Liver (tissue), 3 donors: ENCODE results near the gene MAP3K21.

ENCODE experiments used
- ATF3 ChIP-seq: IDR thresholded peaks from 2 replicates; pipeline ENCODE4 v1.6.1; 2016; ENCODE audit warnings: antibody characterized with exemption
- CTCF ChIP-seq: fragments of 150-350 bp; IDR thresholded peaks from 2 replicates; pipeline ENCODE4 v1.5.1; 2017; ENCODE audit warnings: improper control_type of control experiment, low read depth, low read length; ENCODE audit not compliant: missing input control
- EGR1 ChIP-seq, 2 donors: IDR thresholded peaks; 2 replicates each; pipeline ENCODE4 v1.6.1; 2016 to 2018; ENCODE audit warnings: antibody characterized with exemption in 2 of 2, low read depth in 2 of 2
- FOXA1 ChIP-seq: IDR thresholded peaks from 2 replicates; pipeline ENCODE4 v1.6.1; 2016; ENCODE audit warnings: antibody characterized with exemption
- FOXA2 ChIP-seq: IDR thresholded peaks from 2 replicates; pipeline ENCODE4 v1.6.1; 2016; ENCODE audit warnings: antibody characterized with exemption
- GABPA ChIP-seq, 2 donors: IDR thresholded peaks in 1 of 2; conservative IDR thresholded peaks in 1 of 2; 2 replicates each; pipeline ENCODE4 v1.6.1; 2016; ENCODE audit warnings: antibody characterized with exemption in 2 of 2, mild to moderate bottlenecking in 1 of 2, moderate library complexity in 1 of 2
- JUND ChIP-seq, 2 donors: IDR thresholded peaks; 2 replicates each; pipeline ENCODE4 v1.6.1; 2016; ENCODE audit warnings: antibody characterized with exemption in 2 of 2
- MAX ChIP-seq: IDR thresholded peaks from 2 replicates; pipeline ENCODE4 v1.6.1; 2016; ENCODE audit warnings: antibody characterized with exemption
- NR2F2 ChIP-seq: IDR thresholded peaks from 2 replicates; pipeline ENCODE4 v1.6.1; 2016; ENCODE audit warnings: antibody characterized with exemption
- RAD21 ChIP-seq, 2 donors: IDR thresholded peaks; 2 replicates each; pipeline ENCODE4 v1.6.1; 2016; ENCODE audit warnings: antibody characterized with exemption in 2 of 2, mild to moderate bottlenecking in 2 of 2
- REST ChIP-seq: IDR thresholded peaks from 2 replicates; pipeline ENCODE4 v1.6.1; 2016; ENCODE audit warnings: antibody characterized with exemption, mild to moderate bottlenecking
- SP1 ChIP-seq: IDR thresholded peaks from 2 replicates; pipeline ENCODE4 v1.6.1; 2018; ENCODE audit warnings: antibody characterized with exemption, mild to moderate bottlenecking
- TAF1 ChIP-seq: conservative IDR thresholded peaks from 2 replicates; pipeline ENCODE4 v1.6.1; 2016; ENCODE audit warnings: antibody characterized with exemption, mild to moderate bottlenecking
- donor health status: healthy.
- donor health status: healthy.

GRCh38 chr1:233409540-233409939 lies 82.0 kb downstream of the MAP3K21 start:
- TF ChIP-seq CTCF: no peak
- no peak for TF ChIP-seq GABPA (IDR thresholded peaks at IDR 0.05 in 1 of 2, conservative IDR thresholded peaks at IDR 0.05 in 1 of 2)
- no peak for TF ChIP-seq REST
- no peak for TF ChIP-seq FOXA1
- no peak for TF ChIP-seq RAD21 (IDR thresholded peaks at IDR 0.05)
- TF ChIP-seq JUND (IDR thresholded peaks at IDR 0.05): no peak
- no peak for TF ChIP-seq NR2F2
- no peak for TF ChIP-seq EGR1 (IDR thresholded peaks at IDR 0.05; ENCODE audit: low read depth in 2 of 2)
- no peak for TF ChIP-seq SP1
- TF ChIP-seq MAX: no peak
- TF ChIP-seq FOXA2: no peak
- no peak for TF ChIP-seq ATF3
- TF ChIP-seq TAF1: no peak
